ENCODE data around the gene CNKSR2.

The CNKSR2 gene

GRCh38 chrX:21616386-21616785 lies 242.2 kb downstream of the CNKSR2 start:
- H3K4me1 ChIP-seq: peaks cover 0 to 15% (median 0%) of the 10 kb centered on the region in 4 donors
- H3K27me3 ChIP-seq: no peaks in the 10 kb centered on the region
- H3K36me3 ChIP-seq: no peaks in the 10 kb centered on the region
- no peak for DNase-seq
- H3K9me3 ChIP-seq: no peaks in the 10 kb centered on the region
- no peak overlapping the region for H3K4me3 ChIP-seq
- no peak overlapping the region for H3K27ac ChIP-seq
- no peak for TF ChIP-seq CTCF (IDR thresholded peaks at IDR 0.05)
- intact Hi-C loops (cut with DNase I; ENCODE audit: low total_unique reads): no loop called here

- H3K9me3 ChIP-seq: no peaks in the 10 kb centered on the region
- H3K4me1 ChIP-seq: no peaks in the 10 kb centered on the region
- no peaks in the 10 kb centered on the region for H3K36me3 ChIP-seq
- intact Hi-C loops (cut with DNase I; ENCODE audit: low total_unique reads): no loop called here
- TF ChIP-seq CTCF (IDR thresholded peaks at IDR 0.05): no peak
- no peak for DNase-seq
- H3K27me3 ChIP-seq: no peaks in the 10 kb centered on the region
- no peak overlapping the region for H3K27ac ChIP-seq
- H3K4me3 ChIP-seq: no peak overlapping the region
Measured at GRCh38 chrX:21620234-21620633, 246.0 kb downstream of the CNKSR2 start.

GRCh38 chrX:21623778-21624501 lies 249.7 kb downstream of the CNKSR2 start:
- intact Hi-C loops (cut with DNase I; ENCODE audit: low total_unique reads): no loop called here
- Histone ChIP-seq H3K27ac (no peak overlapping the region), H3K27me3 (no peaks in the 10 kb centered on the region), H3K36me3 (no peaks in the 10 kb centered on the region), H3K9me3 (no peaks in the 10 kb centered on the region), H3K4me1 (no peaks in the 10 kb centered on the region), H3K4me3 (no peak overlapping the region)
- DNase-seq: no peak
- TF ChIP-seq CTCF (IDR thresholded peaks at IDR 0.05): no peak

- Histone ChIP-seq H3K4me3 (no peak overlapping the region), H3K9me3 (no peaks in the 10 kb centered on the region), H3K36me3 (no peaks in the 10 kb centered on the region), H3K4me1 (no peaks in the 10 kb centered on the region), H3K27ac (no peak overlapping the region), H3K27me3 (no peaks in the 10 kb centered on the region)
- TF ChIP-seq CTCF (IDR thresholded peaks at IDR 0.05): no peak
- intact Hi-C loops (cut with DNase I; ENCODE audit: low total_unique reads): no loop called here
- DNase-seq: no peak
Measured at GRCh38 chrX:21632027-21632426, 257.8 kb downstream of the CNKSR2 start.

- Histone ChIP-seq H3K4me3 (no peak overlapping the region), H3K4me1 (no peaks in the 10 kb centered on the region), H3K9me3 (no peaks in the 10 kb centered on the region), H3K36me3 (no peaks in the 10 kb centered on the region), H3K27ac (no peak overlapping the region), H3K27me3 (no peaks in the 10 kb centered on the region)
- intact Hi-C loops (cut with DNase I; ENCODE audit: low total_unique reads): no loop called here
- no peak for DNase-seq
- TF ChIP-seq CTCF (IDR thresholded peaks at IDR 0.05): no peak
Measured at GRCh38 chrX:21638311-21638710, 264.1 kb downstream of the CNKSR2 start.

GRCh38 chrX:21639775-21640174 lies 265.6 kb downstream of the CNKSR2 start:
- H3K27ac ChIP-seq: no peak overlapping the region
- no peak for TF ChIP-seq CTCF (IDR thresholded peaks at IDR 0.05)

More at GRCh38 chrX:21639775-21640174, 265.6 kb downstream of the CNKSR2 start:
- Histone ChIP-seq H3K36me3 (no peaks in the 10 kb centered on the region), H3K4me3 (no peak overlapping the region), H3K9me3 (no peaks in the 10 kb centered on the region), H3K4me1 (no peaks in the 10 kb centered on the region), H3K27me3 (no peaks in the 10 kb centered on the region)
- intact Hi-C loops (cut with DNase I; ENCODE audit: low total_unique reads): no loop called here
- DNase-seq: no peak

Measured in tibial artery (tissue), 4 donors.